ENCODE results near the gene STARD13.

STARD13 gene

GRCh38 chr13:33137721-33138120 lies 147.8 kb downstream of the STARD13 start:
- DNase-seq = no peak

GRCh38 chr13:33135097-33135496 lies 150.5 kb downstream of the STARD13 start:
- DNase-seq = no peak

- no peak for DNase-seq
Measured at GRCh38 chr13:33134213-33134612, 151.3 kb downstream of the STARD13 start.

- no peak for DNase-seq
Measured at GRCh38 chr13:33132644-33133440, 152.7 kb downstream of the STARD13 start.

GRCh38 chr13:33129886-33130285 lies 155.7 kb downstream of the STARD13 start:
- no peak for DNase-seq

GRCh38 chr13:33129094-33129832 lies 156.3 kb downstream of the STARD13 start:
- DNase-seq = no peak

- no peak for DNase-seq
Measured at GRCh38 chr13:33128134-33128533, 157.4 kb downstream of the STARD13 start.

GRCh38 chr13:33127009-33127551 lies 158.5 kb downstream of the STARD13 start:
- DNase-seq = no peak

- no peak for DNase-seq
Measured at GRCh38 chr13:33125821-33126570, 159.6 kb downstream of the STARD13 start.

- no peak for DNase-seq
Measured at GRCh38 chr13:33123066-33123859, 162.3 kb downstream of the STARD13 start.

GRCh38 chr13:33119856-33120543 lies 165.6 kb downstream of the STARD13 start:
- DNase-seq = no peak

GRCh38 chr13:33119022-33119781 lies 166.4 kb downstream of the STARD13 start:
- no peak for DNase-seq

- no peak for DNase-seq
Measured at GRCh38 chr13:33116321-33117010, 169.1 kb downstream of the STARD13 start.

GRCh38 chr13:33115274-33115673 lies 170.3 kb downstream of the STARD13 start:
- DNase-seq = no peak

GRCh38 chr13:33114146-33114545 lies 171.4 kb downstream of the STARD13 start:
- no peak for DNase-seq

GRCh38 chr13:33112766-33113165 lies 172.8 kb downstream of the STARD13 start:
- no peak for DNase-seq

GRCh38 chr13:33111414-33112110 lies 174.0 kb downstream of the STARD13 start:
- no peak for DNase-seq

- DNase-seq = no peak
Measured at GRCh38 chr13:33110713-33111413, 174.7 kb downstream of the STARD13 start.

GRCh38 chr13:33110386-33110712 lies 175.2 kb downstream of the STARD13 start:
- DNase-seq = no peak
